Activated T-cell treated with anti-CD3 and anti-CD28 coated beads, Interleukin-2, amount 50 U/mL, for 4 hours (primary cell): Measurements from ENCODE around the gene TULP4. TPM values are rescaled to one million over a fixed set of nuclear protein-coding genes. Genes with fewer than 3 reads are reported as not detected.
A peak's percentile ranks its signal among the peaks of the same experiment; 100 is the strongest.
"Not testable (repeated sequence)": the region's sequence is repeated elsewhere in the genome, so short reads cannot be mapped to it uniquely, and the experiment has no call there.

Experiments used
- ATAC-seq, 2 donors: fragments of 200-7000 bp; cut with Tn5 transposase; one replicate each; pipeline ENCODE4 v1.10.0; 2021
- DNase-seq: peaks from one replicate; pipeline ENCODE4 v3.0.0-alpha.2; 2020
- H3K27me3 Mint-ChIP-seq: one replicate; pipeline ENCODE4 v1.8.0; 2021; ENCODE audit warnings: low read depth, mixed read lengths
- H3K36me3 Mint-ChIP-seq: one replicate; pipeline ENCODE4 v1.8.0; 2022; ENCODE audit warnings: mixed read lengths; ENCODE audit not compliant: insufficient read depth
- H3K4me1 Mint-ChIP-seq: one replicate; pipeline ENCODE4 v1.8.0; 2021; ENCODE audit warnings: low read depth, mixed read lengths
- H3K4me3 Mint-ChIP-seq: one replicate; pipeline ENCODE4 v1.8.0; 2021; ENCODE audit warnings: mild to moderate bottlenecking, moderate library complexity, mixed read lengths
- H3K9me3 Mint-ChIP-seq: one replicate; pipeline ENCODE4 v1.8.0; 2021; ENCODE audit warnings: mixed read lengths
- total RNA-seq, 3 donors: library from RNA; stranded (reverse); gene quantifications; one replicate each; pipeline ENCODE4 v1.2.1, GENCODE V29; 2021

TULP4 gene
- total RNA-seq, 3 donors from 2014 or later: 23.4 to 24.8 (median 23.9) TPM

DNA sequence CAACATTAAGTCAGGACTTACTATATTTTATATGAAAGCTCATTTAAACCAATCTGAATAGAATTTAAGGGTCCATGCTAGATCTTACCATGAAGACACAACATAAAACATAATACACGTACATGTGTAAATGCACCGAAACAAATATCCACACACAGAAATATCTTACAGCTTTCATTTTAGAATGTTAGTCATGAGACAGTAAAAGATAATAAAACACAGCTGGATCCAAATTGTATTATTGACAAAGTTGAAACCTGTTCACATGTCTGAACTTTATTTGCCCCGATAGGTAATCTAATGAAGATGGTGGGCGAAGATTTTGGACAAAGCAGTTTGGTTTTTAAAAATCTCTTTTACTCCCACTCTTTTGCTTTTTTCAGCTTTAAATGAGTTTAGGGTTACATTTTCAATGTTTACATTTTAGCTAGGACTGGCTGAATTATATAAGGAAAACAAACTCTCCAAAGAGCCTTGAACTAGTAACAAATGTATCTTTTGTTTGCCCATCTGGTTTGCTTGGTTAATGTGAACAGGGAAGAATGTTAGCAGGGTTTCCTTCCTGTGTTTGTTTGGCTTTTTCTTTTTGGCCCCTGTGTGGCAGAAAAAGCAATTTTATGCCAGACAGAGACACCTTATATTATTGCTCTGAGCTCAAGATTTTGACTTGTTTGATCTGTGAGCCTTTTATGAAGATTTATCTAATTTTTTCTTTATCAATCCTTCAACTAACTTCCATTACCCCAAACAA is 242.5 kb downstream of the TULP4 start:
- ATAC-seq: no peak
- no peak for DNase-seq
- Mint-ChIP-seq H3K4me3 (no peak overlapping the region), H3K27me3 (peaks cover 2% of the 10 kb centered on the region), H3K9me3 (no peaks in the 10 kb centered on the region), H3K4me1 (peaks cover 7% of the 10 kb centered on the region), H3K36me3 (no peaks in the 10 kb centered on the region)

- no peak for DNase-seq
- no peaks in the 10 kb centered on the region for H3K36me3 Mint-ChIP-seq
- H3K9me3 Mint-ChIP-seq: no peaks in the 10 kb centered on the region
- ATAC-seq: no peak
- peaks cover 9% of the 10 kb centered on the region for H3K4me1 Mint-ChIP-seq
- H3K27me3 Mint-ChIP-seq: peaks cover 2% of the 10 kb centered on the region
- no peak overlapping the region for H3K4me3 Mint-ChIP-seq
Measured at GRCh38 chr6:158556113-158556512, 243.8 kb downstream of the TULP4 start.

- H3K27me3 Mint-ChIP-seq, DNase-seq, H3K9me3 Mint-ChIP-seq, ATAC-seq, H3K36me3 Mint-ChIP-seq, H3K4me3 Mint-ChIP-seq: not testable (repeated sequence)
- H3K4me1 Mint-ChIP-seq: peaks cover 19% of the 10 kb centered on the region
Measured at GRCh38 chr6:158557110-158557509, 244.8 kb downstream of the TULP4 start.

- Mint-ChIP-seq H3K27me3 (no peaks in the 10 kb centered on the region), H3K4me1 (peaks cover 27% of the 10 kb centered on the region)
Measured at GRCh38 chr6:158557927-158558326, 245.7 kb downstream of the TULP4 start.

GRCh38 chr6:158558415-158559306 is 246.4 kb downstream of the TULP4 start:
- peaks cover 33% of the 10 kb centered on the region for H3K4me1 Mint-ChIP-seq
- ATAC-seq (no peak), DNase-seq (no peak)
- H3K4me3 Mint-ChIP-seq: peak overlapping the region; percentile 97
- H3K9me3 Mint-ChIP-seq: no peaks in the 10 kb centered on the region
- no peaks in the 10 kb centered on the region for H3K27me3 Mint-ChIP-seq
- no peaks in the 10 kb centered on the region for H3K36me3 Mint-ChIP-seq

More at GRCh38 chr6:158557927-158558326, 245.7 kb downstream of the TULP4 start:
- no peak for ATAC-seq
- Mint-ChIP-seq H3K9me3 (no peaks in the 10 kb centered on the region), H3K4me3 (no peak overlapping the region), H3K36me3 (no peaks in the 10 kb centered on the region)
- DNase-seq: no peak

GRCh38 chr6:158559338-158559894 is 247.2 kb downstream of the TULP4 start:
- no peak for DNase-seq
- peak overlapping the region; percentile 97 for H3K4me3 Mint-ChIP-seq
- H3K4me1 Mint-ChIP-seq: peaks cover 41% of the 10 kb centered on the region

GRCh38 chr6:158559895-158560835 is 247.9 kb downstream of the TULP4 start, which contains the start of gene TMEM181:
Gene TMEM181 (plus strand): TSS chr6:158560091. CDS start chr6:158560225, 134 bp downstream.
- peak within 1 kb of the TSS; percentile 97 for H3K4me3 Mint-ChIP-seq
- H3K4me1 Mint-ChIP-seq: peaks cover 48% of the 10 kb centered on the region
- ATAC-seq: peak; percentile 91 to 92
- no peaks in the 10 kb centered on the region for H3K27me3 Mint-ChIP-seq
- no peaks in the 10 kb centered on the region for H3K9me3 Mint-ChIP-seq
- DNase-seq: peak; percentile 86
- H3K36me3 Mint-ChIP-seq: peaks cover under 1% of the 10 kb centered on the region

More at GRCh38 chr6:158559338-158559894, 247.2 kb downstream of the TULP4 start:
- ATAC-seq: no peak
- H3K36me3 Mint-ChIP-seq: no peaks in the 10 kb centered on the region
- no peaks in the 10 kb centered on the region for H3K27me3 Mint-ChIP-seq
- H3K9me3 Mint-ChIP-seq: no peaks in the 10 kb centered on the region

DNA sequence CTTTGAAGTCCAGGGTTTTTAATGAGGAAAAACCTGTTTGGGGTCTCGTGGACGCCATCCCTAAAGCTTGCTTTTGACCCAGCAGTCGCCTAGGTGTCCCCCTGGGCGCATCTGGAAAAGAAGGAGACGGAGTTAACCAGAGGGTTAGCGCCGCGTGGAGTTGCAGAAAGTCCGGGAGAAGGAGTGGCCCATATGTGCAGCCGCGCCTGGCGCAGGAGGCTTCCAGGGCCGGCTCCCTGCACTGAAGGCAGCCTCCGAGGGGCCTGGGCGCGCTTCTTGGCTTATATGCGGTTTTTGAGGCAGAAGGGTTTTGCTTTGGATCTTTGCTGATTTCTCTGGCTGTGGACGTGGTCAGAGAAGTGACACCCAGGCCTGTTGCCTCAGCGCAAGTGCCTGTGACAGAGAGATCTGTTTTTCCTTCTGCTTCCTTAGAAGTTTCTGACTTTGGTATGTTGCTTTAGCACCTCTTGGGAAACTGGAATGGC is 248.6 kb downstream of the TULP4 start:
- DNase-seq (no peak), ATAC-seq (no peak)
- Mint-ChIP-seq H3K4me1 (peaks cover 53% of the 10 kb centered on the region), H3K4me3 (peak overlapping the region; percentile 97), H3K36me3 (peaks cover 3% of the 10 kb centered on the region), H3K27me3 (no peaks in the 10 kb centered on the region), H3K9me3 (no peaks in the 10 kb centered on the region)

Other genes starting within 250 kb of the TULP4 start
- 1 to 10 TPM; 1.8 to 2.5 (median 2.3) TPM for gene SERAC1, start 144.2 kb upstream of the TULP4 start, total RNA-seq
- gene GTF2H5, start 144.1 kb upstream of the TULP4 start, total RNA-seq: 10 to 100 TPM; 22.2 to 25.3 (median 24.4) TPM
- gene TMEM181, start 247.6 kb downstream of the TULP4 start, total RNA-seq: 10 to 100 TPM; 11.4 to 13.2 (median 12.0) TPM